Epithelial cell of proximal tubule (primary cell): ENCODE measurements around the gene NINL. TPM values are rescaled to one million over a fixed set of nuclear protein-coding genes. Genes with fewer than 3 reads are reported as not detected.

Source experiments
- DNase-seq: peaks from one replicate; pipeline ENCODE4 v3.0.0-alpha.2; 2011; ENCODE audit warnings: low read depth
- H3K4me3 ChIP-seq: 2 replicates; pipeline ENCODE4 v1.5.1; 2011; ENCODE audit warnings: low read depth, mild to moderate bottlenecking, low read length
- total RNA-seq: library from RNA; depleted of rRNA; stranded (reverse); fragments of >200 nt; gene quantifications from 2 replicates; pipeline ENCODE4 v1.2.3, GENCODE V29; 2015
- TF ChIP-seq, protein P1 (sequence below): conservative IDR thresholded peaks from 2 replicates; pipeline ENCODE4 v1.5.1; 2012; ENCODE audit warnings: low read depth, mild to moderate bottlenecking, low read length

The NINL gene
- total RNA-seq, 1 donor from 2014 or later: 13.5 TPM

DNA sequence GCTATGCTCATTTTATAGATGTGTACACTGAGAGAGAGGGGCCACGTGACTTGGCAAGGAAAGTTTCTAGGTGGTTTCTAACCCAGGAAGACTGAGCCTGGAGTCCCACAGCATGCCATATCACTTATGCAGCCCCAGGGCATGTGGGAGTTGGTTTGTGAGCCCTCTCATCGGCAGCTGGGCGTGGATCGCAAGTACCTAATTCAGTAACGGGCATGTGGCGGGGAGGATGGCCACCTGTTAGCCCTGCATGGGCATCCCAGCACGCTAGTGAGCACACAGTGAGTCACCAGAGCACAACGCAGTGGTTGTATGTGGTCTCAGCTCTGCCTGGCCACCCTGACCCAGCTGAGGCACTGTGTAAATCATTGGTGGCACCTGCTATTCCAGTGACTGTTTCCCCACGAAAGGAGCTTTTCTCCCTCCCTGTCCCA lies 88.3 kb downstream of the NINL start:
- no peak overlapping the region for H3K4me3 ChIP-seq
- TF ChIP-seq, protein P1, sequence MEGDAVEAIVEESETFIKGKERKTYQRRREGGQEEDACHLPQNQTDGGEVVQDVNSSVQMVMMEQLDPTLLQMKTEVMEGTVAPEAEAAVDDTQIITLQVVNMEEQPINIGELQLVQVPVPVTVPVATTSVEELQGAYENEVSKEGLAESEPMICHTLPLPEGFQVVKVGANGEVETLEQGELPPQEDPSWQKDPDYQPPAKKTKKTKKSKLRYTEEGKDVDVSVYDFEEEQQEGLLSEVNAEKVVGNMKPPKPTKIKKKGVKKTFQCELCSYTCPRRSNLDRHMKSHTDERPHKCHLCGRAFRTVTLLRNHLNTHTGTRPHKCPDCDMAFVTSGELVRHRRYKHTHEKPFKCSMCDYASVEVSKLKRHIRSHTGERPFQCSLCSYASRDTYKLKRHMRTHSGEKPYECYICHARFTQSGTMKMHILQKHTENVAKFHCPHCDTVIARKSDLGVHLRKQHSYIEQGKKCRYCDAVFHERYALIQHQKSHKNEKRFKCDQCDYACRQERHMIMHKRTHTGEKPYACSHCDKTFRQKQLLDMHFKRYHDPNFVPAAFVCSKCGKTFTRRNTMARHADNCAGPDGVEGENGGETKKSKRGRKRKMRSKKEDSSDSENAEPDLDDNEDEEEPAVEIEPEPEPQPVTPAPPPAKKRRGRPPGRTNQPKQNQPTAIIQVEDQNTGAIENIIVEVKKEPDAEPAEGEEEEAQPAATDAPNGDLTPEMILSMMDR: no peak
- no peak for DNase-seq

DNA sequence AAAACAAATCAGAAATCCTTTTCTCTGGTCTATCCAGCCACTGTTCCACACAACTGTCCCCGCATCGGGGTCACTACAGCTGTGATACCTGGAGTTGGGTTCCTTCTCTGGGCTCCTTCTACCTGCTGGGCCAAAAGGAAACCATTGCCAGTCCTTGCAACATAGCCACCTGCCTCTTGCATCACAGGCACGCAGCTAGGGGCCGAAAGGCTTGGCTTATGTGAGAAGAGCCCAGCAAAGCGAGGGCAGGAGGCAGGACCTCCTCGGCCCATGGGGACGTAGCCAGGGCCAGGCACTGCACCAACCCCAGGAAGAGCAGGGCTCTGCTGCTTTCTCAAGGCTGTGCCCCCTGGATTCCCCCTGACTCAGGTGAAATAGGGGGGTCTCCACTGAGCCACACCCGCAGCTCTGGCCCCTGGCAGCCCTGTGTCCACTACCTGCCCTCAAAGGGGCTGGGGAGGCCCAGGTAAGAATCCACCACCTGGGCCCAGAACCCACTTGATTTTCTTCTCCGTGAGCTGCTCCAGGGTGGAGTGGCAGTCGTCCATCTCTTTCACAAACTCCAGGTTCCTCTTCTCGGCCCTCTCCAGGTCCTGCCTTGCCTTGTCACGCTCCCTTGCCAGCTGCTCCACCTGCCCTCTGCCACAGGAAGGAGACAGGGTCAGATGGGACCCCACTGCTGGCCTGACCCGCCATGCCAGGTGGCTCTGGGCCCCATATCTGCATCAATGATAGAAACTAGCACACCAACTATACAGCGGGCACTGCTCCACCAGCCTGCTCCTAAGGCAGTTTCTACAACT lies 89.0 kb downstream of the NINL start:
- DNase-seq: no peak
- no peak overlapping the region for H3K4me3 ChIP-seq
- TF ChIP-seq, protein P1: no peak

DNA sequence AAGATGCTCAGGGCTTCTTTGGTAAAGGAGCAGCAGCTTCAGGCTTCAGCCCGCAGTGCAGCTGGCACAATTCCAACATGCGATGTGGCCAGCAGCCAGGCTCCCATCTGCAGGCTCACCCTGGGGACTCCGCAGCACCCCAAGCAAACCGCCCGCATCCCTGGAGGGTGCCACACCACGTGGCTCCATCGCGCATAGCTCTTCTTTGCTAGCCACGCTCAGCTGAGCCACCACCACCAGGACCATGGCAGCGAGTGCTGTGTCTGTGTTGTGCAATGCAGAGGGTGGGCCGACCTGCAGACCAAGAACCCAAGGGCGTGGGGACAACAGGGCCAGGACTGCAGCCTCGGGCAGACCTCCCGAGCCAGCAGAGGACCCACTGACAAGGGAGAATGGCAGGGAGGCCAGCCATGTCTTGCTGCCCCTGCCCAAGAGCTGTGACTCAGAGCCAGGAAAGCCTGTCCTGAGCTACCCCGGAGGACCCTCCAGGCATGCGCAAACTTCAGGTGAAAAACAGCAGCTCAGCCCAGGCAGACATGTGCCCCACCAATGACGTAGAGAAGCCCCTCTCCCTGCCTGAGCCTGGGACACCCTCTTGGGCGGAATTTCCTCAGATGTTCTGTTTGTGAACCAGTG lies 90.0 kb downstream of the NINL start:
- H3K4me3 ChIP-seq: no peak overlapping the region
- TF ChIP-seq, protein P1: no peak
- no peak for DNase-seq

DNA sequence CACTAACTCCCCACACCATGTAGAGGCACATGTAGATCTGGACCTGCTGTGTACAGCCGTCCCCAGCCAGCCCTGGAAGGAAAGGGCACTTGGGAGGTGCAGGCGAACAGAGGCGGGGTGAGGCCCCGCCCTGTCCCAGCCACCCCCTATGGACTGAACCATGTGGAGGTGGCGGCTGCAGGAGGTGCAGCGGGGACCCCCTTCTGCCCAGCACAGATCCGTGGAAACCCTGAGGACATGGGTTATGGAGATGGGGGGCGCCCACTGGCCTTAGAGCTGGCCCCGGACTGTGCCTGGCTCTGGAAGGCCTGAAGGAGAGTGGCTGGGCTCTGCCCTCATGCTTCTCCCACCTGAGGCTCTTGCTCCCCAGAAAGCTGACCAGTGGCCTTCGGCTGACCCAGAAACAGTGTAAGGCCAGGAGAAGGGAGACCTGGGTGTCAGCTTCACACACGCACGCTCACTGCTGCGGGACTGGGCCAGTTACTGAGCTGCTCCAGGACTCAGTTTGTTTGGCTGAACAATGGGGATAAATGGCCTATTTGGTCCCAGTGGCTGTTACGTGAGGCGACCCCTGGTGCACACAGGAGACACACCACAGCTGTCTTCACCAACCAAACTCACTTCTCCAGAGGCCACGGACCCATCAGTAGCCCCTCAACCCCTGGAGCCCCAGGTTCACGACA lies 90.7 kb downstream of the NINL start:
- DNase-seq: no peak
- TF ChIP-seq, protein P1: no peak
- no peak overlapping the region for H3K4me3 ChIP-seq

DNA sequence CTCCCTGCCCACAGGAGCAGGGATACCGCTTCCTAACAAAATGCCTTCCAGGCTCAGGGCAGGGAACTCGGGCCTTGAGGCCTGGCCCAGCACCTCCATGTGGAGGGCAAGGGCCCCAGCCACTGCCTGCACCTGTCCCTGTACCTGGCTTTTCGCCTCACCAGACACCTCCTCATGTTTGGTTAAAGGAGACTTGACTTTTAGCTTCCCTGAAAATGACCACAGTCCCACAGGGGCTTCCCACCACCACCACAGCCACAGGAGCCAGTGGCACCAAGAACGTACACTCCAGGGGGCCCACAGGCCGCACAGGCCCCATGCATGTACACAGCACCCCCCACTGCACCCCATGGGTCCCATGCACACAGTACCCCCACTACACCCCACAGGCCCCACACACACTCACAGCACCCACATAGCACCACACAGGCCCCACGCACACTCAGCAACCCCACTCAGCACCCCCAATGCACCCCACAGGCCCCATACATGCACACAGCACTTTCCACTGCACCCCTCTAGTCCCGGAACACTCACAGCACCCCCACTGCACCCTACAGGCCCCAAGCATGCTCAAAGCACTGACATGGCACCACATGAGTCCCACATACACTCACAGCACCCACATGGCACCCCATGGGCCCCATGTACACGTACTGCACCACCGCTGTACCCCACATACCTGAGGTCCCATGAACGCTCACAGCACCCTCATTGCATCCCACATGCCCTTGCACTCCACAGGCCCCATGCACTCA lies 91.4 kb downstream of the NINL start:
- DNase-seq: no peak
- TF ChIP-seq, protein P1: no peak
- no peak overlapping the region for H3K4me3 ChIP-seq

DNA sequence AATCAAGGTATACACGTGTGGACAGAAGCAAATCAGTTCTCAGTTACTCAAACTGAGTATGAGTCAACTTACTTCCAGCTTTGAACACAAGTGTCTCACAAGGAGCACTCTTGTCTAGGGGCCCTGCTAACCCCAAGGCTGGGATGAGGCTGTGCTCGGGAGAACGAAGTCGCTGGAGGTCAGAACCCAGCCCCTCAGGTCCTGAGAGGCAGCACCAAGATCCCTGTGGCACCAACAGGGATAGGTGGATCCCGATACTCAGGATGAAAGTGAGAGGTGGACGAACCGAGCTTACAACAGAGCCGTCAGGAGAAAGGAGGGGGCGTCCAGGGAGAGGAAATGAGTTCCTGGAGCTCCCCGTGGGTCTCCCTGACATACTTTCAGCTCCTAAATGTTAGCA lies 92.2 kb downstream of the NINL start:
- TF ChIP-seq, protein P1: no peak
- DNase-seq: no peak
- no peak overlapping the region for H3K4me3 ChIP-seq
